ENCODE data around the gene OAS2. TPM values are rescaled to one million over a fixed set of nuclear protein-coding genes. Genes with fewer than 3 reads are reported as not detected.

Gene OAS2
- total and polyA plus RNA-seq, 2 of the 4 experiments (the other 2 are of a cell fraction): under 0.01 TPM; not detected in 1

DNA sequence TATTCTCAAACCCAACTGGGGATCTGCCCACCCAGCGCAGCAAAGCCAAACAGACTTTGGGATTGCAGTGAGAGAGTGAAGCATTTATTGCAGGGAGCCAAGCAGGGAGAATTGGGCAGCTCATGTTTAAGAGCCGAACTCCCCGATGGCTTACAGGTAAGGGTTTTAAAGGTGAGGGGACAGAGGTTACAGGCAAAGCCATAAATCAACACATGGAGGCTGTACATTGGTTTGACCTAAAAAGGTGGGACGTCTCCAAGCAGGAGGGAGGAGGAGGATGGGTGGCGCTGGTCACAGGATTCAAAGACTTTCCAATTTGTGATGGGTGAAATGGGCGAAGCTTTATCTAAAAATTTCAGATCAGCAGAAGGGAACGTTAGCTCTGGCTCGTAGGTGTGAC, 18.2 kb downstream of the OAS2 start:
- BruUV-seq (replicated peaks): no TSS peak
- H2AK9ac ChIP-seq (replicated peaks; ENCODE audit: low read depth, low read length, poor library complexity): no peak overlapping the region
- no peak overlapping the region for H3K4me3 ChIP-seq (ENCODE audit: insufficient read depth, low read depth, low read length)
- no peaks in the 10 kb centered on the region for H3K79me1 ChIP-seq (ENCODE audit: low read depth in 1 of 2, low read length in 2 of 2)
- H4K91ac ChIP-seq (ENCODE audit: insufficient read depth, low read depth, low read length): no peak overlapping the region
- H3K9ac ChIP-seq (ENCODE audit: low read depth, low read length): no peak overlapping the region
- H3K27ac ChIP-seq (ENCODE audit: insufficient read depth, low read length): no peak overlapping the region
- intact Hi-C loops (cut with micrococcal nuclease): no loop called here
- in situ Hi-C loops (cut with MboI; ENCODE audit: low sequenced_read_pairs): no loop called here
- whole genome bisulfite sequencing, 2 experiments (ENCODE audit: extremely low coverage in 2 of 2, insufficient read length in 1 of 2): no CpG with 5 or more reads among the region's 8 CpGs
- no peak overlapping the region for H3K4ac ChIP-seq (ENCODE audit: low read depth, low read length)
- H4K20me1 ChIP-seq (ENCODE audit: insufficient read depth, low read length): no peaks in the 10 kb centered on the region
- H3K9me3 ChIP-seq (ENCODE audit: control insufficient read depth, insufficient read depth, low read length): no peaks in the 10 kb centered on the region
- H3K23ac ChIP-seq (ENCODE audit: low read depth, low read length): no peak overlapping the region
- no peak overlapping the region for H2BK15ac ChIP-seq (ENCODE audit: low read depth, low read length)
- no peaks in the 10 kb centered on the region; the same call in 1 of the 2 replicates for H3K27me3 ChIP-seq (ENCODE audit: control insufficient read depth, insufficient read depth, low read length)
- H3K36me3 ChIP-seq (ENCODE audit: control insufficient read depth, insufficient read depth, low read length): no peaks in the 10 kb centered on the region
- no peak overlapping the region for H4K5ac ChIP-seq (ENCODE audit: low read depth, low read length)
- no peak overlapping the region for H4K8ac ChIP-seq (ENCODE audit: low read depth in 2 of 2, low read length in 2 of 2)
- peaks cover 3% of the 10 kb centered on the region; the same call in 1 of the 2 replicates for H3K9me1 ChIP-seq (ENCODE audit: insufficient read depth, low read length)
- H3K56ac ChIP-seq (ENCODE audit: extremely low read depth, insufficient read depth, low read length): no peak overlapping the region
- ATAC-seq (ENCODE audit: low read depth): no peak
- POLR2A ChIA-PET (ENCODE audit: unreplicated experiment): no interaction called here
- H2BK120ac ChIP-seq (ENCODE audit: low read depth, low read length): no peak overlapping the region
- no peak overlapping the region for H3K14ac ChIP-seq (replicated peaks; ENCODE audit: low read depth, low read length)
- dilution Hi-C loops (cut with HindIII; ENCODE audit: low sequenced_read_pairs, unreplicated experiment): no loop called here
- TF ChIP-seq FOS (IDR thresholded peaks at IDR 0.05; ENCODE audit: low read depth, low read length): no peak
- TF ChIP-seq, protein P1, sequence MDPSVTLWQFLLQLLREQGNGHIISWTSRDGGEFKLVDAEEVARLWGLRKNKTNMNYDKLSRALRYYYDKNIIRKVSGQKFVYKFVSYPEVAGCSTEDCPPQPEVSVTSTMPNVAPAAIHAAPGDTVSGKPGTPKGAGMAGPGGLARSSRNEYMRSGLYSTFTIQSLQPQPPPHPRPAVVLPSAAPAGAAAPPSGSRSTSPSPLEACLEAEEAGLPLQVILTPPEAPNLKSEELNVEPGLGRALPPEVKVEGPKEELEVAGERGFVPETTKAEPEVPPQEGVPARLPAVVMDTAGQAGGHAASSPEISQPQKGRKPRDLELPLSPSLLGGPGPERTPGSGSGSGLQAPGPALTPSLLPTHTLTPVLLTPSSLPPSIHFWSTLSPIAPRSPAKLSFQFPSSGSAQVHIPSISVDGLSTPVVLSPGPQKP (IDR thresholded peaks at IDR 0.05; ENCODE audit: borderline replicate concordance, low read depth, low read length): no peak
- no peak for TF ChIP-seq SMC3 (IDR thresholded peaks at IDR 0.05; ENCODE audit: low read depth, low read length)
- TF ChIP-seq RAD21 (IDR thresholded peaks at IDR 0.05; ENCODE audit: low read length): no peak
- no peak for TF ChIP-seq MAFK (IDR thresholded peaks at IDR 0.05; ENCODE audit: low read depth, low read length)
- TF ChIP-seq MXI1 (IDR thresholded peaks at IDR 0.05; ENCODE audit: borderline replicate concordance, low read depth, low read length): no peak
- no peak for TF ChIP-seq RCOR1 (IDR thresholded peaks at IDR 0.05; ENCODE audit: insufficient replicate concordance, low read length)
- TF ChIP-seq, protein P2, sequence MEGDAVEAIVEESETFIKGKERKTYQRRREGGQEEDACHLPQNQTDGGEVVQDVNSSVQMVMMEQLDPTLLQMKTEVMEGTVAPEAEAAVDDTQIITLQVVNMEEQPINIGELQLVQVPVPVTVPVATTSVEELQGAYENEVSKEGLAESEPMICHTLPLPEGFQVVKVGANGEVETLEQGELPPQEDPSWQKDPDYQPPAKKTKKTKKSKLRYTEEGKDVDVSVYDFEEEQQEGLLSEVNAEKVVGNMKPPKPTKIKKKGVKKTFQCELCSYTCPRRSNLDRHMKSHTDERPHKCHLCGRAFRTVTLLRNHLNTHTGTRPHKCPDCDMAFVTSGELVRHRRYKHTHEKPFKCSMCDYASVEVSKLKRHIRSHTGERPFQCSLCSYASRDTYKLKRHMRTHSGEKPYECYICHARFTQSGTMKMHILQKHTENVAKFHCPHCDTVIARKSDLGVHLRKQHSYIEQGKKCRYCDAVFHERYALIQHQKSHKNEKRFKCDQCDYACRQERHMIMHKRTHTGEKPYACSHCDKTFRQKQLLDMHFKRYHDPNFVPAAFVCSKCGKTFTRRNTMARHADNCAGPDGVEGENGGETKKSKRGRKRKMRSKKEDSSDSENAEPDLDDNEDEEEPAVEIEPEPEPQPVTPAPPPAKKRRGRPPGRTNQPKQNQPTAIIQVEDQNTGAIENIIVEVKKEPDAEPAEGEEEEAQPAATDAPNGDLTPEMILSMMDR (conservative IDR thresholded peaks at IDR 0.05; ENCODE audit: low read depth, low read length): no peak
- TF ChIP-seq, protein P3, sequence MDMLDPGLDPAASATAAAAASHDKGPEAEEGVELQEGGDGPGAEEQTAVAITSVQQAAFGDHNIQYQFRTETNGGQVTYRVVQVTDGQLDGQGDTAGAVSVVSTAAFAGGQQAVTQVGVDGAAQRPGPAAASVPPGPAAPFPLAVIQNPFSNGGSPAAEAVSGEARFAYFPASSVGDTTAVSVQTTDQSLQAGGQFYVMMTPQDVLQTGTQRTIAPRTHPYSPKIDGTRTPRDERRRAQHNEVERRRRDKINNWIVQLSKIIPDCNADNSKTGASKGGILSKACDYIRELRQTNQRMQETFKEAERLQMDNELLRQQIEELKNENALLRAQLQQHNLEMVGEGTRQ (IDR thresholded peaks at IDR 0.05; ENCODE audit: low read depth, low read length): no peak
- no peak for TF ChIP-seq RFX5 (IDR thresholded peaks at IDR 0.05; ENCODE audit: low read depth, low read length)
- TF ChIP-seq NFE2L2 (IDR thresholded peaks at IDR 0.05; ENCODE audit: low read depth, low read length): no peak
- no peak for TF ChIP-seq POLR2A (IDR thresholded peaks at IDR 0.05; ENCODE audit: low read depth, low read length)
- no peak for TF ChIP-seq MAZ (IDR thresholded peaks at IDR 0.05; ENCODE audit: borderline replicate concordance, low read depth, low read length)
- TF ChIP-seq BHLHE40 (IDR thresholded peaks at IDR 0.05; ENCODE audit: low read depth, low read length): no peak
- TF ChIP-seq CHD1 (IDR thresholded peaks at IDR 0.05; ENCODE audit: low read depth, low read length): no peak
- no peak for TF ChIP-seq CEBPB (IDR thresholded peaks at IDR 0.05; ENCODE audit: low read depth, low read length)
- no peaks in the 10 kb centered on the region for H3K4me1 ChIP-seq (ENCODE audit: control insufficient read depth, insufficient read depth, low read length)
- DNase-seq: no peak
- no peak overlapping the region for H3K4me2 ChIP-seq (ENCODE audit: low read depth, low read length)
- no peak overlapping the region for H2BK20ac ChIP-seq (ENCODE audit: low read depth, low read length)
- H2AK5ac ChIP-seq (ENCODE audit: low read depth, low read length): no peak overlapping the region
- no peak overlapping the region for H2BK5ac ChIP-seq (ENCODE audit: low read depth, low read length, poor library complexity, severe bottlenecking)
- no peak overlapping the region for H3K18ac ChIP-seq (ENCODE audit: low read depth, low read length)
- CTCF ChIA-PET: no interaction called here
- no peak overlapping the region for H2AFZ ChIP-seq (replicated peaks; ENCODE audit: low read length, poor library complexity)
